ENCODE measurements around the gene NPEPL1. TPM values are rescaled to one million over a fixed set of nuclear protein-coding genes. Genes with fewer than 3 reads are reported as not detected.

The NPEPL1 gene
- total and polyA plus RNA-seq, 8 donors: 15.3 to 134 (median 37.8) TPM

DNA sequence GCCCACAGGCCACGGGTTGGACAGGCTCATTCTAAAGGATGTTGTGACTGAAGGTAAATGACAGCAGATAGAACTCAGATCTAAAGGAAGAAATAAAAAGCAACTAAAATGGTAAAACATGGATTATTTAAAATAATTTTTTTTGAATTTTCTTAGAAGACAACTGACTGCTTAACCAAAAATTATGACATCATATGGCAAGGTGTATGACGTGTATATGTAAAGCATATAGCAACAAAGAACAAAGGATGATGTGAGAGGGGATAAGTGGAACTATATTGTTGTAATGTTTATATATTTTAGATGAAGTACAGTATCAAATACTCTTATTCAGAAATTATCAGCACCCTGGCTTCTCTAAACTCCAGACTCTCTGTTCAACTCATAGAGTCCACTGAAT lies 38.6 kb downstream of the NPEPL1 start:
- Histone ChIP-seq H3K27ac (no peak overlapping the region), H3K9me3 (peaks cover 0 to 6% (median 0%) of the 10 kb centered on the region in 4 donors), H3K27me3 (no peaks in the 10 kb centered on the region), H3K4me1 (no peaks in the 10 kb centered on the region), H3K4me3 (no peak overlapping the region), H3K36me3 (no peaks in the 10 kb centered on the region)
- TF ChIP-seq CTCF (IDR thresholded peaks at IDR 0.05): no peak
- no peak for TF ChIP-seq POLR2A (IDR thresholded peaks at IDR 0.05)
- no peak for TF ChIP-seq EP300 (IDR thresholded peaks at IDR 0.05)
- no peak for TF ChIP-seq POLR2AphosphoS5 (IDR thresholded peaks at IDR 0.05)
- WGBS, 5 donors: 72 to 90% (median 83%) methylated on average over 2 of the region's 2 CpGs
- intact Hi-C loops (cut with DNase I; ENCODE audit: low total_unique reads): no loop called here
- no peak for DNase-seq

DNA sequence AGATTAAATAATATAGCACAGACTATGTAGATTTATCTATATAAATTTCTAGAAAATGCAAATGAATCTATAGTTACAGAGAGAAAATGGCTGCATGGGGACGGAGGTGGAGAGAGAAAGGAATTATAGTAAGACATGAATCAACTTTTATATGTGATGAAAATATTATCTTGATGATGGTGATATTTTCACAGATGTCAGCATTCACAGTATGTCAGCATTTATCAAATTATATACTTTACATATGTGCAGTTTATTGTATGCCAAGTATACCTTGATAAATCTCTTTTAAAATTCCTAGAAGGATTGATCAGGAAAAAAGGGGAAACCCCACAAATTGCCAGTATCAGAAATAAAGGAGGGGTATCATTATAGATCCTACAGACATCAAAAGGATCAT lies 44.6 kb downstream of the NPEPL1 start:
- no peak for DNase-seq
- no peak overlapping the region for H3K4me3 ChIP-seq
- H3K9me3 ChIP-seq: no peaks in the 10 kb centered on the region
- H3K27ac ChIP-seq: no peak overlapping the region
- WGBS, 5 donors: 76 to 96% (median 92%) methylated on average over 1 of the region's 1 CpG
- intact Hi-C loops (cut with DNase I; ENCODE audit: low total_unique reads): no loop called here
- H3K4me1 ChIP-seq: no peaks in the 10 kb centered on the region
- TF ChIP-seq POLR2A (IDR thresholded peaks at IDR 0.05): no peak
- no peak for TF ChIP-seq POLR2AphosphoS5 (IDR thresholded peaks at IDR 0.05)
- TF ChIP-seq CTCF (IDR thresholded peaks at IDR 0.05): no peak
- TF ChIP-seq EP300 (IDR thresholded peaks at IDR 0.05): no peak
- H3K27me3 ChIP-seq: peaks cover 0 to 6% (median 5%) of the 10 kb centered on the region in 3 donors
- no peaks in the 10 kb centered on the region for H3K36me3 ChIP-seq

DNA sequence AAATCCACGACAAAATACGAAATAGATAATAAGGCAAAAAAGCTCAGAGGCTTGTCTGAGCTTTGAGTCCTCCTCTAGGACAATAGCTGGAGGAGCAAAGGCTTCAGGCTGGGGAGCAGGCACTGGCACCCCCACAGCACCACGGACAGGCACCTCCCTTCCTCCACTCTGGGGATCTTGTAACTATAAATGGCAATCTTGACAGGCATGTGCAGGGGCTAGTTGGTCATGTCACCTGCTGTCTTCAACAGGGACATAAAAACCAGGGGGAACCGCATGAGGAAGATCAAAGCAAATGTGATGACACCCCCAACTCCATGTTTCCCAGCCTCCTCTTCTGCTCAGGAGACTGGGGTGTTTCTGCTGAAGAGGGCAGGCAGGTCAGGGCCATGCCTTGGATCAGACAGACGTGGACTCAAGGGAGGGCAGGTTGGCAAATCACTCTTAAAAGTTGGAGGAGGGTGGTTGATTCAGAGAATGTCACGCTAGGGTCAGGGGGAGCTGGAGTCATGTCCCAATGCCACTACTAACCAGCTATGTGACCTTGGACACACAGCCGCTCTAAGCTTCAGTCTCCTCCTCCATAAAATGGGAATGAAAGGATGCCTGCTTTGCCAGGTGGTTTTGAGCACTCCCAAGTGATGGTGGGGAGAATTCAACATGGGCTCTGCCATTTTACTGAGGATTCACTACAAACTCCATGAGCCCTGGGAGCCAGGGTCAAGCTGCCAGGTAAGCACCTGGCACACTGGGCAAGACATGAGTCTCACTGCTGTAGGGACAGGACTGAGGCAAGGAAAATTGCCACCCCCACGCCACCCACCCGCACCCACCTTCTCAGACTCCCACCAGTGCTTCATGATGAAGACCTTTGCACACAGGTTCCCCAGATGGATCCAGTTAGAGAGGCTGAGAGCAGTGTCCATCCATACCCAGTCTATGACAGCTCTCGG lies 48.0 kb downstream of the NPEPL1 start:
- TF ChIP-seq POLR2A (IDR thresholded peaks at IDR 0.05) (no peak), CTCF (IDR thresholded peaks at IDR 0.05) (no peak), POLR2AphosphoS5 (IDR thresholded peaks at IDR 0.05) (no peak), EP300 (IDR thresholded peaks at IDR 0.05) (no peak)
- intact Hi-C loops (cut with DNase I; ENCODE audit: low total_unique reads): no loop called here
- Histone ChIP-seq H3K4me3 (no peak overlapping the region), H3K4me1 (no peaks in the 10 kb centered on the region), H3K27me3 (peaks cover 0 to 25% (median 7%) of the 10 kb centered on the region in 3 donors), H3K36me3 (no peaks in the 10 kb centered on the region), H3K27ac (no peak overlapping the region), H3K9me3 (no peaks in the 10 kb centered on the region)
- DNase-seq: no peak
- 79 to 86% (median 80%) methylated on average over 10 of the region's 10 CpGs for WGBS, 5 donors

- Histone ChIP-seq H3K27ac (no peak overlapping the region), H3K9me3 (no peaks in the 10 kb centered on the region), H3K36me3 (no peaks in the 10 kb centered on the region), H3K4me1 (no peaks in the 10 kb centered on the region), H3K27me3 (peaks cover 0 to 33% (median 8%) of the 10 kb centered on the region in 3 donors), H3K4me3 (no peak overlapping the region)
- DNase-seq: no peak
- intact Hi-C loops (cut with DNase I; ENCODE audit: low total_unique reads): no loop called here
- TF ChIP-seq CTCF (IDR thresholded peaks at IDR 0.05): no peak
- no peak for TF ChIP-seq EP300 (IDR thresholded peaks at IDR 0.05)
- TF ChIP-seq POLR2AphosphoS5 (IDR thresholded peaks at IDR 0.05): no peak
- TF ChIP-seq POLR2A (IDR thresholded peaks at IDR 0.05): no peak
- WGBS, 5 donors: 77 to 91% (median 88%) methylated on average over 5 of the region's 5 CpGs
Measured at GRCh38 chr20:58741384-58741783, 48.8 kb downstream of the NPEPL1 start.
